Measurements from ENCODE around the gene MUTYH. TPM values are rescaled to one million over a fixed set of nuclear protein-coding genes. Genes with fewer than 3 reads are reported as not detected.

MUTYH gene
- total RNA-seq, 2 donors from 2014 or later = 20.1 to 27.4 TPM

DNA sequence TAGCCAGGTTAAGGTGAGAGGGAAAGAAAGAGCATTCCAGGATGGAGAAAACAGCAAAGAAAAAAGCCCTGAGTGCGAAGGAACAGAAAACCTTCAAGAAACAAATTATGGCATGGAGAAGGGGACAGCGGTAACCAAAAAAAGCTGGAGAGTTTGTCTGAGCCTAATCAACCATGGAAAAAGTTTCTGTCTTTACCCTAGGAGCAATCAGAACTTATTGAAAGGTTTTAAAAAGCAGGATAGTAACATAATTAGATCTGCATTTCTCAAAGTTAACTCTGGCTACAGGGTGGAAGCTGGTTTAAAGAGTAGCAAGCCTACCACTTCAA lies 39.6 kb downstream of the MUTYH start:
- no peak for TF ChIP-seq POLR2AphosphoS5 (IDR thresholded peaks at IDR 0.05)
- no peak for TF ChIP-seq POLR2A (IDR thresholded peaks at IDR 0.05)
- TF ChIP-seq, protein P1, sequence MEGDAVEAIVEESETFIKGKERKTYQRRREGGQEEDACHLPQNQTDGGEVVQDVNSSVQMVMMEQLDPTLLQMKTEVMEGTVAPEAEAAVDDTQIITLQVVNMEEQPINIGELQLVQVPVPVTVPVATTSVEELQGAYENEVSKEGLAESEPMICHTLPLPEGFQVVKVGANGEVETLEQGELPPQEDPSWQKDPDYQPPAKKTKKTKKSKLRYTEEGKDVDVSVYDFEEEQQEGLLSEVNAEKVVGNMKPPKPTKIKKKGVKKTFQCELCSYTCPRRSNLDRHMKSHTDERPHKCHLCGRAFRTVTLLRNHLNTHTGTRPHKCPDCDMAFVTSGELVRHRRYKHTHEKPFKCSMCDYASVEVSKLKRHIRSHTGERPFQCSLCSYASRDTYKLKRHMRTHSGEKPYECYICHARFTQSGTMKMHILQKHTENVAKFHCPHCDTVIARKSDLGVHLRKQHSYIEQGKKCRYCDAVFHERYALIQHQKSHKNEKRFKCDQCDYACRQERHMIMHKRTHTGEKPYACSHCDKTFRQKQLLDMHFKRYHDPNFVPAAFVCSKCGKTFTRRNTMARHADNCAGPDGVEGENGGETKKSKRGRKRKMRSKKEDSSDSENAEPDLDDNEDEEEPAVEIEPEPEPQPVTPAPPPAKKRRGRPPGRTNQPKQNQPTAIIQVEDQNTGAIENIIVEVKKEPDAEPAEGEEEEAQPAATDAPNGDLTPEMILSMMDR (IDR thresholded peaks at IDR 0.05) = no peak
- Histone ChIP-seq H3K4me3 (no peak overlapping the region), H3K4me1 (replicated peaks) (no peaks in the 10 kb centered on the region), H3K9me3 (no peaks in the 10 kb centered on the region), H3K36me3 (no peaks in the 10 kb centered on the region), H3K27me3 (replicated peaks; ENCODE audit: insufficient read depth) (no peaks in the 10 kb centered on the region), H3K27ac (no peak overlapping the region)
- intact Hi-C loops (cut with DNase I) = loop anchor here (5.0 to 10.0 kb wide), 4 partner anchors 192 to 566 kb away; partner anchors contain the start of genes KIF2C, RNU5D-1, RPS8 and TESK2
- WGBS = 70% methylated on average over 2 of the region's 2 CpGs
- DNase-seq (ENCODE audit: low spot score) = no peak

- no peaks in the 10 kb centered on the region for H3K27me3 ChIP-seq (replicated peaks; ENCODE audit: insufficient read depth)
- DNase-seq (ENCODE audit: low spot score) = no peak
- intact Hi-C loops (cut with DNase I) = loop anchor here (5.0 to 10.0 kb wide), 4 partner anchors 192 to 565 kb away; partner anchors contain the start of genes KIF2C, RNU5D-1, RPS8 and TESK2
- 8% methylated on average over 4 of the region's 4 CpGs for WGBS
- H3K4me3 ChIP-seq = no peak overlapping the region
- H3K4me1 ChIP-seq (replicated peaks) = no peaks in the 10 kb centered on the region
- H3K9me3 ChIP-seq = no peaks in the 10 kb centered on the region
- no peak overlapping the region for H3K27ac ChIP-seq
- no peaks in the 10 kb centered on the region for H3K36me3 ChIP-seq
- TF ChIP-seq POLR2AphosphoS5 (IDR thresholded peaks at IDR 0.05) = no peak
- TF ChIP-seq, protein P1 (IDR thresholded peaks at IDR 0.05) = peak in 3 of 4 experiments; percentile 45 to 69 (median 69)
These were observed 40.1 kb downstream of the MUTYH start for GRCh38 chr1:45299981-45300668.

DNA sequence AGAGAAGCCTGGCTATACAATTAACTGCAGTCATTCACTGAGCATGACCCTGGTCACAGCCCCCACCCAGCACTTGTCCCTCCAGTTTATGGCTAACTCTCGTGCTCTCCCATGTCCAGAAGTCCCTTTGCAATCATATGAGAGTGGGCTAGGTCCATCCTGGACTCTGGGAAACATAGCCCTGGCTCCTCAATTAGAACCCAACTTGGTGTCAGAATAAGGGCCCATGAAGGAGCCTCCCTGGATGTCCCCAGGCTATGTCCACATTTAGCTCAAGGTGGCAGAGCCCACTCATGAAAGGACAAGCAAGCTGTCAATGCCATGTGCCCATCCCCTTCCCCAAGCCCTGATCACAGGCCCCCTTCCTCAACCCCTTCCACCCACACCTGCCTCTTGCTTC lies 40.9 kb downstream of the MUTYH start:
- WGBS = 79% methylated on average over 1 of the region's 1 CpG

GRCh38 chr1:45297666-45298356 lies 42.4 kb downstream of the MUTYH start:
- no peak for DNase-seq (ENCODE audit: low spot score)
- Histone ChIP-seq H3K27ac (no peak overlapping the region), H3K27me3 (replicated peaks; ENCODE audit: insufficient read depth) (no peaks in the 10 kb centered on the region), H3K36me3 (no peaks in the 10 kb centered on the region), H3K4me3 (no peak overlapping the region), H3K9me3 (no peaks in the 10 kb centered on the region), H3K4me1 (replicated peaks) (no peaks in the 10 kb centered on the region)
- intact Hi-C loops (cut with DNase I) = no loop called here
- 71% methylated on average over 8 of the region's 8 CpGs for WGBS
- TF ChIP-seq, protein P1 (IDR thresholded peaks at IDR 0.05) = no peak
- TF ChIP-seq POLR2AphosphoS5 (IDR thresholded peaks at IDR 0.05) = no peak
- no peak for TF ChIP-seq POLR2A (IDR thresholded peaks at IDR 0.05)

More for the DNA sequence above, 40.9 kb downstream of the MUTYH start:
- TF ChIP-seq POLR2AphosphoS5 (IDR thresholded peaks at IDR 0.05) (no peak), POLR2A (IDR thresholded peaks at IDR 0.05) (no peak)
- TF ChIP-seq, protein P1 (IDR thresholded peaks at IDR 0.05) = no peak
- no peak overlapping the region for H3K4me3 ChIP-seq
- no peaks in the 10 kb centered on the region for H3K4me1 ChIP-seq (replicated peaks)
- no peaks in the 10 kb centered on the region for H3K36me3 ChIP-seq
- no peaks in the 10 kb centered on the region for H3K27me3 ChIP-seq (replicated peaks; ENCODE audit: insufficient read depth)
- intact Hi-C loops (cut with DNase I) = no loop called here
- H3K27ac ChIP-seq = no peak overlapping the region
- no peaks in the 10 kb centered on the region for H3K9me3 ChIP-seq
- DNase-seq (ENCODE audit: low spot score) = no peak
